ENCODE data around the gene SH3RF1. TPM values are rescaled to one million over a fixed set of nuclear protein-coding genes. Genes with fewer than 3 reads are reported as not detected.

SH3RF1 gene
- total and polyA plus RNA-seq, 10 of the 15 experiments (the other 5 are each of a cell fraction or from before 2014, with no cell fraction given) = 4.5 to 22.5 (median 10.4) TPM

GRCh38 chr4:169175035-169175434 lies 95.7 kb downstream of the SH3RF1 start:
- in situ Hi-C loops (cut with MboI) = no loop called here
- SMC1A ChIA-PET (ENCODE audit: uncharacterized antibody, unreplicated experiment) = interaction anchor here (0.9 to 2.0 kb wide), 3 partner anchors 9 to 27 kb away, joined by 3 to 6 read pairs (median 5); no protein-coding TSS in a partner anchor
- RAD21 ChIA-PET (ENCODE audit: unreplicated experiment) = no interaction called here
- H3K79me2 ChIP-seq (ENCODE audit: control insufficient read depth, insufficient read depth, low read length) = peaks cover 2% of the 10 kb centered on the region
- H3K4me3 ChIP-seq = no peak overlapping the region
- H3K27ac ChIP-seq (ENCODE audit: control insufficient read depth, insufficient read depth) = no peak overlapping the region
- POLR2A ChIA-PET = interaction anchor here (0.5 kb wide), 1 partner anchor 165 kb away, joined by 4 read pairs; the partner anchor contains the start of gene CBR4
- no peak overlapping the region for H3K4me2 ChIP-seq (ENCODE audit: control insufficient read depth, insufficient read depth)
- no TSS peak for BruUV-seq (replicated peaks)
- CTCF ChIA-PET = no interaction called here
- no peaks in the 10 kb centered on the region; a peak in 2 of 4 replicates for H3K36me3 ChIP-seq (ENCODE audit: control insufficient read depth in 2 of 2, insufficient read depth in 2 of 2, low read length in 1 of 2)
- H3K9ac ChIP-seq (ENCODE audit: control insufficient read depth, insufficient read depth, low read length) = no peak overlapping the region
- H4K20me1 ChIP-seq (ENCODE audit: control insufficient read depth, insufficient read depth) = no peaks in the 10 kb centered on the region
- ATAC-seq (no peak), FAIRE-seq (no peak), DNase-seq (ENCODE audit: low read depth, low spot score) (no peak)
- no peaks in the 10 kb centered on the region for H3K9me3 ChIP-seq (replicated peaks; ENCODE audit: control insufficient read depth, insufficient read depth, low read length)
- 96% methylated on average over 4 of the region's 4 CpGs for WGBS (ENCODE audit: insufficient coverage, insufficient replicate concordance, low lambda C conversion rate, missing lambda C conversion rate)
- intact Hi-C loops (cut with micrococcal nuclease; ENCODE audit: unreplicated experiment) = no loop called here
- H2AFZ ChIP-seq (ENCODE audit: control insufficient read depth, low read depth, low read length) = no peak overlapping the region
- H3K27me3 ChIP-seq (replicated peaks in 1 of 2; ENCODE audit: control insufficient read depth in 2 of 2, insufficient read depth in 2 of 2, low read length in 1 of 2) = no peaks in the 10 kb centered on the region
- H3K4me1 ChIP-seq (ENCODE audit: control insufficient read depth, insufficient read depth, low read length) = 0 out of 2 replicates have a peak, but pooled peaks cover 4% of the 10 kb centered on the region
- TF ChIP-seq FOS (IDR thresholded peaks at IDR 0.05; ENCODE audit: borderline replicate concordance, extremely low read depth, insufficient read length) (no peak), SMAD5 (IDR thresholded peaks at IDR 0.05; ENCODE audit: low read depth) (no peak), SUPT20H (IDR thresholded peaks at IDR 0.05; ENCODE audit: borderline replicate concordance, control insufficient read depth, low read depth, low read length) (no peak)

- H3K4me3 ChIP-seq = no peak overlapping the region
- no peak overlapping the region for H3K4me2 ChIP-seq (ENCODE audit: control insufficient read depth, insufficient read depth)
- no peaks in the 10 kb centered on the region for H3K9me3 ChIP-seq (replicated peaks; ENCODE audit: control insufficient read depth, insufficient read depth, low read length)
- RAD21 ChIA-PET (ENCODE audit: unreplicated experiment) = interaction anchor here (1.3 kb wide), 1 partner anchor 19 kb away, joined by 5 read pairs; no protein-coding TSS in a partner anchor
- no peak overlapping the region for H2AFZ ChIP-seq (ENCODE audit: control insufficient read depth, low read depth, low read length)
- CTCF ChIA-PET = no interaction called here
- intact Hi-C loops (cut with micrococcal nuclease; ENCODE audit: unreplicated experiment) (no loop called here), in situ Hi-C loops (cut with MboI) (no loop called here)
- no peak for ATAC-seq
- SMC1A ChIA-PET (ENCODE audit: uncharacterized antibody, unreplicated experiment) = interaction anchor here (1.0 to 2.0 kb wide), 4 partner anchors 10 to 127 kb away, joined by 3 to 7 read pairs (median 6); no protein-coding TSS in a partner anchor
- POLR2A ChIA-PET = interaction anchor here (0.9 kb wide), 1 partner anchor 14 kb away, joined by 3 read pairs; no protein-coding TSS in a partner anchor
- no peaks in the 10 kb centered on the region; a peak in 2 of 4 replicates for H3K36me3 ChIP-seq (ENCODE audit: control insufficient read depth in 2 of 2, insufficient read depth in 2 of 2, low read length in 1 of 2)
- H3K27me3 ChIP-seq (replicated peaks in 1 of 2; ENCODE audit: control insufficient read depth in 2 of 2, insufficient read depth in 2 of 2, low read length in 1 of 2) = no peaks in the 10 kb centered on the region
- no peaks in the 10 kb centered on the region for H4K20me1 ChIP-seq (ENCODE audit: control insufficient read depth, insufficient read depth)
- no TSS peak for BruUV-seq (replicated peaks)
- H3K27ac ChIP-seq (ENCODE audit: control insufficient read depth, insufficient read depth) = no peak overlapping the region
- no peak overlapping the region for H3K9ac ChIP-seq (ENCODE audit: control insufficient read depth, insufficient read depth, low read length)
- 0 out of 2 replicates have a peak, but pooled peaks cover 4% of the 10 kb centered on the region for H3K4me1 ChIP-seq (ENCODE audit: control insufficient read depth, insufficient read depth, low read length)
- H3K79me2 ChIP-seq (ENCODE audit: control insufficient read depth, insufficient read depth, low read length) = peaks cover 4% of the 10 kb centered on the region
- 86% methylated on average over 3 of the region's 3 CpGs for WGBS (ENCODE audit: insufficient coverage, insufficient replicate concordance, low lambda C conversion rate, missing lambda C conversion rate)
- no peak for FAIRE-seq
- no peak for DNase-seq (ENCODE audit: low read depth, low spot score)
- TF ChIP-seq BCL11A (IDR thresholded peaks at IDR 0.05; ENCODE audit: low read depth, low read length) = no peak
- no peak for TF ChIP-seq NR2C1 (IDR thresholded peaks at IDR 0.05)
- no peak for TF ChIP-seq POLR2AphosphoS5 (IDR thresholded peaks at IDR 0.05; ENCODE audit: low read length)
- no peak for TF ChIP-seq E4F1 (IDR thresholded peaks at IDR 0.05; ENCODE audit: borderline replicate concordance, partially characterized antibody)
- TF ChIP-seq FOXK2 (IDR thresholded peaks at IDR 0.05) = no peak
- no peak for TF ChIP-seq HDAC6 (IDR thresholded peaks at IDR 0.05; ENCODE audit: unreplicated experiment)
- no peak for TF ChIP-seq ZBTB33 (IDR thresholded peaks at IDR 0.05)
- no peak for TF ChIP-seq ESRRA (IDR thresholded peaks at IDR 0.05; ENCODE audit: low read length)
- TF ChIP-seq STAT1 (conservative IDR thresholded peaks at IDR 0.05) = no peak
- TF ChIP-seq SRF (IDR thresholded peaks at IDR 0.05; ENCODE audit: low read depth in 2 of 2, low read length in 2 of 2) = no peak
These were observed 96.5 kb downstream of the SH3RF1 start for GRCh38 chr4:169174247-169174646.

Measured in GM12878 (cell line).